SU-DHL-6 (cell line): ENCODE results near the gene RUFY3.
"Not testable (repeated sequence)": the region's sequence is repeated elsewhere in the genome, so short reads cannot be mapped to it uniquely, and the experiment has no call there.

Source experiments
- H2AFZ ChIP-seq: fragments of 200-600 bp; sonication (generic); 2 replicates; pipeline ENCODE4 v1.6.1; 2014; ENCODE audit warnings: low read depth, mild to moderate bottlenecking, moderate library complexity, mixed read lengths, antibody characterized with exemption, low read length; ENCODE audit not compliant: severe bottlenecking
- H3F3A ChIP-seq: fragments of 200-600 bp; shearing (Covaris generic); 2 replicates; pipeline ENCODE4 v1.6.0; 2016; ENCODE audit warnings: antibody characterized with exemption, mild to moderate bottlenecking; ENCODE audit not compliant: insufficient read depth
- H3K27ac ChIP-seq: fragments of 200-600 bp; sonication (generic); 2 replicates; pipeline ENCODE4 v1.5.1; 2016; ENCODE audit warnings: low read depth, mild to moderate bottlenecking, low read length, moderate library complexity, mixed read lengths
- H3K27me3 ChIP-seq: fragments of 200-600 bp; sonication (generic), shearing (Covaris generic); 2 replicates; pipeline ENCODE4 v1.6.0; 2014; ENCODE audit warnings: mild to moderate bottlenecking, low read length
- H3K36me3 ChIP-seq: fragments of 200-600 bp; sonication (generic); 2 replicates; pipeline ENCODE4 v1.6.1; 2014; ENCODE audit warnings: mild to moderate bottlenecking, low read length, mixed read lengths
- H3K4me2 ChIP-seq: fragments of 300-600, 200-600 bp; shearing (Covaris generic), sonication (generic); 2 replicates; pipeline ENCODE4 v1.6.0; 2014; ENCODE audit warnings: low read length, low read depth, mild to moderate bottlenecking; ENCODE audit not compliant: poor library complexity, severe bottlenecking
- H3K4me3 ChIP-seq: fragments of 200-600 bp; sonication (generic); 2 replicates; pipeline ENCODE4 v1.5.1; 2014; ENCODE audit warnings: antibody characterized with exemption, low read length, mild to moderate bottlenecking, mixed read lengths; ENCODE audit not compliant: insufficient read depth, poor library complexity, severe bottlenecking
- H3K79me2 ChIP-seq: fragments of 200-600 bp; sonication (generic); 2 replicates; pipeline ENCODE4 v1.6.1; 2014; ENCODE audit warnings: mild to moderate bottlenecking, low read length, moderate library complexity; ENCODE audit not compliant: insufficient read depth
- H3K9ac ChIP-seq: fragments of 200-600 bp; sonication (generic); 2 replicates; pipeline ENCODE4 v1.7.0; 2014; ENCODE audit warnings: mild to moderate bottlenecking, low read length
- H3K9me2 ChIP-seq: fragments of 200-600 bp; sonication (generic); replicated peaks from 2 replicates; pipeline ENCODE4 v1.6.1; 2014; ENCODE audit warnings: low read length; ENCODE audit not compliant: insufficient read depth
- H3K9me3 ChIP-seq: fragments of 200-600 bp; sonication (generic); 2 replicates; pipeline ENCODE4 v1.6.1; 2014; ENCODE audit warnings: low read length, mixed read lengths; ENCODE audit not compliant: insufficient read depth
- H4K20me1 ChIP-seq: fragments of 200-600 bp; sonication (generic); 2 replicates; pipeline ENCODE4 v1.6.1; 2014; ENCODE audit warnings: low read depth, mild to moderate bottlenecking, antibody characterized with exemption, low read length, moderate library complexity, mixed read lengths
- EZH2phosphoT487 ChIP-seq: fragments of 200-600 bp; sonication (generic), shearing (Covaris generic); conservative IDR thresholded peaks from 2 replicates; pipeline ENCODE4 v1.6.1; 2018; ENCODE audit warnings: mild to moderate bottlenecking, antibody characterized with exemption, low read length, moderate library complexity, mixed read lengths
- TF ChIP-seq, protein P1 (sequence below): fragments of 200-600 bp; sonication (generic); IDR thresholded peaks from one replicate; pipeline ENCODE4 v1.5.1; 2017; ENCODE audit warnings: antibody characterized with exemption, mild to moderate bottlenecking, low read length, moderate library complexity; ENCODE audit not compliant: insufficient read depth, poor library complexity, severe bottlenecking

Gene RUFY3

DNA sequence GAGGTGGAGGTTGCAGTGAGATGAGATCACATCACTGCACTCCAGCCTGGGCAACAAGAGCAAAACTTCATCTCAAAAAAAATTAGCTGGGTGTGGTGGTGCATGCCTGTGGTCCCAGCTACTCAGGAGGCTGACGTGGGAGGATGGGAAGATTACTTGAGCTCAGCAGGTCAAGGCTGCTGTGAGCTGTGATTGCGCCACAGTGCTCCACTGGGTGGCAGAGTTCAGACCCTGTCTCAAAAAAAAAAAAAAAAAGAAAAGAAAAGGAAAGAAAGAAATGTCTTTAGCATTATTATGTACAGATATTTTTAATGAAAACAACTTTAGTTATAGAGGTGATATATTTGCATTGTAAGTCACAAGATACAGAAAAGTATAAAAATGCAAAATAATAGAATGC is 14.2 kb downstream of the RUFY3 start:
- H3K4me3 ChIP-seq, H3K9me3 ChIP-seq, H3K36me3 ChIP-seq, H3K79me2 ChIP-seq, H3K9me2 ChIP-seq, H3K27me3 ChIP-seq, H3K9ac ChIP-seq, H4K20me1 ChIP-seq, H2AFZ ChIP-seq: not testable (repeated sequence)
- peaks cover 21% of the 10 kb centered on the region for H3F3A ChIP-seq
- peak overlapping the region; percentile 52 for H3K4me2 ChIP-seq
- H3K27ac ChIP-seq: peak overlapping the region; percentile 38
- TF ChIP-seq, protein P1, sequence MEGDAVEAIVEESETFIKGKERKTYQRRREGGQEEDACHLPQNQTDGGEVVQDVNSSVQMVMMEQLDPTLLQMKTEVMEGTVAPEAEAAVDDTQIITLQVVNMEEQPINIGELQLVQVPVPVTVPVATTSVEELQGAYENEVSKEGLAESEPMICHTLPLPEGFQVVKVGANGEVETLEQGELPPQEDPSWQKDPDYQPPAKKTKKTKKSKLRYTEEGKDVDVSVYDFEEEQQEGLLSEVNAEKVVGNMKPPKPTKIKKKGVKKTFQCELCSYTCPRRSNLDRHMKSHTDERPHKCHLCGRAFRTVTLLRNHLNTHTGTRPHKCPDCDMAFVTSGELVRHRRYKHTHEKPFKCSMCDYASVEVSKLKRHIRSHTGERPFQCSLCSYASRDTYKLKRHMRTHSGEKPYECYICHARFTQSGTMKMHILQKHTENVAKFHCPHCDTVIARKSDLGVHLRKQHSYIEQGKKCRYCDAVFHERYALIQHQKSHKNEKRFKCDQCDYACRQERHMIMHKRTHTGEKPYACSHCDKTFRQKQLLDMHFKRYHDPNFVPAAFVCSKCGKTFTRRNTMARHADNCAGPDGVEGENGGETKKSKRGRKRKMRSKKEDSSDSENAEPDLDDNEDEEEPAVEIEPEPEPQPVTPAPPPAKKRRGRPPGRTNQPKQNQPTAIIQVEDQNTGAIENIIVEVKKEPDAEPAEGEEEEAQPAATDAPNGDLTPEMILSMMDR: peak; percentile 11

DNA sequence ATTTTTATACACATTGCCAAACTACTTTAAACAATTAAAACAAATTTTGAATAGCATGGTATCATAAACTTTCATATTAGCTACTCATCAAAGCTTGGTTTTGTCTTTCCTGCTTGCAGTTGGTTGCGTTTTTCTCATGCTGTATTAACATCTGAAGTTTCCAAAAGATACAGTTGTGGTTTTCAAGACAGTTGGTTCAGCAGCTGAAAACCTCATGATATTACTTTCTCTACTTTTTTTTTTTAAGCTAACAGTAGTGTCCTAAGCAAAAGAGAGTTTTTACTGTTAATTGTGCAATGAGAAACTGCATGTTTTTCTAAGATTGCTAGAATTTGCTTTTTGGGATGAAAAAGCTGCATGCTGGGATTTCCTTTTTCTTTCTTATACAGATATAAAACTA is 15.2 kb downstream of the RUFY3 start:
- Histone ChIP-seq H3K9me2 (no peaks in the 10 kb centered on the region), H3F3A (peaks cover 21% of the 10 kb centered on the region), H3K9me3 (no peaks in the 10 kb centered on the region), H3K79me2 (no peaks in the 10 kb centered on the region), H3K27me3 (no peaks in the 10 kb centered on the region), H3K9ac (peak overlapping the region; percentile 11; the same call in 1 of the 2 replicates), H4K20me1 (no peaks in the 10 kb centered on the region), H3K36me3 (no peaks in the 10 kb centered on the region), H3K4me2 (peak overlapping the region; percentile 52), H2AFZ (no peak overlapping the region), H3K4me3 (peak overlapping the region; percentile 17), H3K27ac (peak overlapping the region; percentile 38)
- no peak for TF ChIP-seq EZH2phosphoT487
- TF ChIP-seq, protein P1: no peak

DNA sequence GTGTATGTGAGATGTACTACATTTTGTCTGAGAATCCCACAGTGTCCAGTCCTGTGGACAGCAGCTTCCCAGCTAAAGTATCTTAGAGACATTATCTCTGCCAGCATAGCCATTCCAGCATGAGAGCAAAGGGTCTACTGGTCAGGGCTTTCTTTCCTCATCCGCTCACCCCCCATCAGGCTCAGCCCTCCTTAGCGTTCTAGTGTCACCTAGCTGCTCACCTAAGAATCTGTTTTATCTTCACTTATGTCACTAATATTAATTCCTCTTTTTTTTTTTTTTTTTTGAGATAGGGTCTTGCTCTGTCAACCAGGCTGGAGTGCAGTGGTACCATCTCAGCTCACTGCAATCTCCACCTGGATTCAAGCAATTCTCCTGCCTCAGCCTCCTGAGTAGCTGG is 15.6 kb downstream of the RUFY3 start:
- Histone ChIP-seq H3K27ac (peak overlapping the region; percentile 38), H2AFZ (no peak overlapping the region), H3K79me2 (no peaks in the 10 kb centered on the region), H4K20me1 (no peaks in the 10 kb centered on the region), H3K9ac (peak overlapping the region; percentile 11; the same call in 1 of the 2 replicates), H3F3A (peaks cover 21% of the 10 kb centered on the region), H3K36me3 (no peaks in the 10 kb centered on the region), H3K9me2 (no peaks in the 10 kb centered on the region), H3K9me3 (no peaks in the 10 kb centered on the region), H3K4me2 (peak overlapping the region; percentile 52), H3K27me3 (no peaks in the 10 kb centered on the region), H3K4me3 (no peak overlapping the region)
- TF ChIP-seq EZH2phosphoT487: no peak
- TF ChIP-seq, protein P1: no peak
